ENCODE measurements around the gene GALK1. TPM values are rescaled to one million over a fixed set of nuclear protein-coding genes. Genes with fewer than 3 reads are reported as not detected.

GALK1 gene
- total RNA-seq, 2 experiments from 2014 or later = 43.4 to 50.7 TPM

- ChIA-PET POLR2A (interaction anchor here (1.2 kb wide), 1 partner anchor 63 kb away, joined by 3 read pairs; the partner anchor contains the start of genes RECQL5 and SAP30BP), CTCF (interaction anchor here (1.4 to 22.4 kb wide), 2 partner anchors 19 to 97 kb away, joined by 6 to 217 read pairs; no protein-coding TSS in a partner anchor)
- intact Hi-C loops (cut with micrococcal nuclease) = no loop called here
- H3K27ac Mint-ChIP-seq = no peak overlapping the region
- H3K27me3 Mint-ChIP-seq = no peaks in the 10 kb centered on the region
- ATAC-seq (no peak), DNase-seq (no peak)
- H3K36me3 Mint-ChIP-seq (ENCODE audit: low read depth) = no peaks in the 10 kb centered on the region
- TF ChIP-seq CTCF (IDR thresholded peaks at IDR 0.05) = no peak
- H3K4me1 Mint-ChIP-seq (ENCODE audit: low read depth) = peaks cover 2% of the 10 kb centered on the region
- H3K9me3 Mint-ChIP-seq = no peaks in the 10 kb centered on the region
- no peak overlapping the region for H3K4me3 Mint-ChIP-seq
Measured at GRCh38 chr17:75730065-75730464, 34.9 kb downstream of the GALK1 start.

GRCh38 chr17:75729351-75729750, 35.6 kb downstream of the GALK1 start:
- intact Hi-C loops (cut with micrococcal nuclease) = no loop called here
- Mint-ChIP-seq H3K9me3 (no peaks in the 10 kb centered on the region), H3K4me1 (ENCODE audit: low read depth) (no peaks in the 10 kb centered on the region), H3K27ac (no peak overlapping the region), H3K27me3 (no peaks in the 10 kb centered on the region), H3K36me3 (ENCODE audit: low read depth) (no peaks in the 10 kb centered on the region), H3K4me3 (no peak overlapping the region)
- DNase-seq (no peak), ATAC-seq (no peak)
- no peak for TF ChIP-seq CTCF (IDR thresholded peaks at IDR 0.05)
- ChIA-PET POLR2A (no interaction called here), CTCF (interaction anchor here (1.4 to 22.4 kb wide), 2 partner anchors 20 to 97 kb away, joined by 6 to 217 read pairs; no protein-coding TSS in a partner anchor)

- no peak for DNase-seq
- CTCF ChIA-PET = interaction anchor here (1.1 to 22.4 kb wide), 2 partner anchors 22 to 94 kb away, joined by 4 to 217 read pairs; partner anchors contain the start of gene SMIM5
- Mint-ChIP-seq H3K27ac (no peak overlapping the region), H3K36me3 (ENCODE audit: low read depth) (no peaks in the 10 kb centered on the region), H3K4me1 (ENCODE audit: low read depth) (no peaks in the 10 kb centered on the region), H3K9me3 (no peaks in the 10 kb centered on the region), H3K4me3 (no peak overlapping the region), H3K27me3 (no peaks in the 10 kb centered on the region)
- POLR2A ChIA-PET = interaction anchor here (0.6 to 0.8 kb wide), 2 partner anchors 38 to 293 kb away, joined by 3 read pairs; partner anchors contain the start of gene GALK1
- TF ChIP-seq CTCF (IDR thresholded peaks at IDR 0.05) = no peak
- intact Hi-C loops (cut with micrococcal nuclease) = no loop called here
- ATAC-seq = no peak
Measured at GRCh38 chr17:75727391-75727790, 37.6 kb downstream of the GALK1 start.

GRCh38 chr17:75725504-75725903, 39.5 kb downstream of the GALK1 start:
- TF ChIP-seq CTCF (IDR thresholded peaks at IDR 0.05) = no peak
- no peaks in the 10 kb centered on the region for H3K36me3 Mint-ChIP-seq (ENCODE audit: low read depth)

More at GRCh38 chr17:75725504-75725903, 39.5 kb downstream of the GALK1 start:
- Mint-ChIP-seq H3K9me3 (no peaks in the 10 kb centered on the region), H3K27ac (no peak overlapping the region), H3K4me3 (no peak overlapping the region), H3K4me1 (ENCODE audit: low read depth) (peaks cover 2% of the 10 kb centered on the region), H3K27me3 (peaks cover 2% of the 10 kb centered on the region)
- ChIA-PET CTCF (interaction anchor here (22.4 kb wide), 1 partner anchor 24 kb away, joined by 217 read pairs; no protein-coding TSS in a partner anchor), POLR2A (interaction anchor here (1.0 to 1.7 kb wide), 2 partner anchors 21 to 53 kb away, joined by 3 to 5 read pairs; no protein-coding TSS in a partner anchor)
- intact Hi-C loops (cut with micrococcal nuclease) = no loop called here
- ATAC-seq = no peak
- no peak for DNase-seq

Measured in activated CD8-positive, alpha-beta T cell treated with anti-CD3 and anti-CD28 coated beads for 36 hours (primary cell).